HL-60/S4 treated with phorbol 12-myristate 13-acetate at 8.2 ng/mL for 4 days and 3 days (cell line): ENCODE measurements around the gene PIAS4.
"Not testable (repeated sequence)": the region's sequence is repeated elsewhere in the genome, so short reads cannot be mapped to it uniquely, and the experiment has no call there.

Source experiments
- in situ Hi-C: fragments of 300-500 bp; cut with MboI; formaldehyde crosslinking; loops from 2 replicates; pipeline ENCODE4 v1.15.0; 2022; ENCODE audit warnings: low sequenced_read_pairs

PIAS4 gene

GRCh38 chr19:4007021-4007835 is at the start of gene PIAS4:
TSS of gene PIAS4 (plus strand) at chr19:4007736. CDS start at chr19:4007761, 25 bp downstream.
- in situ Hi-C loops = no loop called here

GRCh38 chr19:3958836-3959765 is 48.4 kb upstream of the PIAS4 start:
- in situ Hi-C loops = no loop called here

- in situ Hi-C loops = no loop called here
These were observed 47.8 kb upstream of the PIAS4 start for GRCh38 chr19:3959766-3960131.

GRCh38 chr19:3961007-3961406 is 46.5 kb upstream of the PIAS4 start:
- in situ Hi-C loops = no loop called here

GRCh38 chr19:3963458-3964255 is 43.9 kb upstream of the PIAS4 start:
- in situ Hi-C loops = no loop called here

- in situ Hi-C loops = no loop called here
These were observed 43.0 kb upstream of the PIAS4 start for GRCh38 chr19:3964256-3965194.

- in situ Hi-C loops = no loop called here
These were observed 41.2 kb upstream of the PIAS4 start for GRCh38 chr19:3966051-3967017.

GRCh38 chr19:3967983-3968382 is 39.6 kb upstream of the PIAS4 start:
- in situ Hi-C loops = not testable (repeated sequence)

GRCh38 chr19:3968556-3969434 is 38.7 kb upstream of the PIAS4 start:
- in situ Hi-C loops = no loop called here

GRCh38 chr19:3969435-3970312 is 37.9 kb upstream of the PIAS4 start:
- in situ Hi-C loops = no loop called here

GRCh38 chr19:3970313-3970807 is 37.2 kb upstream of the PIAS4 start:
- in situ Hi-C loops = no loop called here

GRCh38 chr19:3970808-3971598 is 36.5 kb upstream of the PIAS4 start, which contains the start of gene DAPK3:
TSS of gene DAPK3 (minus strand) at chr19:3971099. CDS start at chr19:3969735, 1,364 bp downstream.
- in situ Hi-C loops = no loop called here

GRCh38 chr19:3975144-3975543 is 32.4 kb upstream of the PIAS4 start:
- in situ Hi-C loops = no loop called here

GRCh38 chr19:3975637-3976087 is 31.9 kb upstream of the PIAS4 start:
- in situ Hi-C loops = no loop called here

GRCh38 chr19:3976495-3977241 is 30.9 kb upstream of the PIAS4 start:
- in situ Hi-C loops = no loop called here
